GM18520 (cell line): ENCODE data around the gene RTTN.

Experiments
- ATAC-seq: cut with Tn5 transposase; IDR thresholded peaks from one replicate; pipeline ENCODE4 v1.9.1; 2021; ENCODE audit not compliant: unreplicated experiment

RTTN gene

GRCh38 chr18:70216788-70217187, 11.3 kb upstream of the RTTN start:
- ATAC-seq, result no peak

GRCh38 chr18:70207181-70207580, 1.7 kb upstream of the RTTN start:
- no peak for ATAC-seq

GRCh38 chr18:70200286-70200685, 5.2 kb downstream of the RTTN start:
- no peak for ATAC-seq

GRCh38 chr18:70197844-70198243, 7.6 kb downstream of the RTTN start:
- no peak for ATAC-seq

- ATAC-seq, result no peak
Observed at GRCh38 chr18:70197026-70197425, 8.5 kb downstream of the RTTN start.

- ATAC-seq, result no peak
Observed at GRCh38 chr18:70195852-70196434, 9.5 kb downstream of the RTTN start.

GRCh38 chr18:70195014-70195614, 10.4 kb downstream of the RTTN start:
- ATAC-seq, result peak; percentile 53

- peak; percentile 75 for ATAC-seq
Observed at GRCh38 chr18:70194227-70194890, 11.1 kb downstream of the RTTN start.

- no peak for ATAC-seq
Observed at GRCh38 chr18:70190529-70190928, 15.0 kb downstream of the RTTN start.

GRCh38 chr18:70188113-70188512, 17.4 kb downstream of the RTTN start:
- no peak for ATAC-seq

GRCh38 chr18:70183441-70183840, 22.0 kb downstream of the RTTN start:
- ATAC-seq, result no peak

- ATAC-seq, result no peak
Observed at GRCh38 chr18:70182548-70182947, 22.9 kb downstream of the RTTN start.

- no peak for ATAC-seq
Observed at GRCh38 chr18:70181725-70182124, 23.8 kb downstream of the RTTN start.

- ATAC-seq, result no peak
Observed at GRCh38 chr18:70181015-70181414, 24.5 kb downstream of the RTTN start.

GRCh38 chr18:70176537-70176936, 28.9 kb downstream of the RTTN start:
- no peak for ATAC-seq

GRCh38 chr18:70175216-70175615, 30.3 kb downstream of the RTTN start:
- no peak for ATAC-seq

GRCh38 chr18:70172225-70172624, 33.3 kb downstream of the RTTN start:
- ATAC-seq, result no peak

GRCh38 chr18:70169747-70170146, 35.7 kb downstream of the RTTN start:
- ATAC-seq, result no peak

GRCh38 chr18:70166668-70167067, 38.8 kb downstream of the RTTN start:
- ATAC-seq, result no peak

GRCh38 chr18:70165936-70166335, 39.6 kb downstream of the RTTN start:
- peak; percentile 68 for ATAC-seq

- no peak for ATAC-seq
Observed at GRCh38 chr18:70160073-70160678, 45.3 kb downstream of the RTTN start.
